Stimulated activated CD8-positive, alpha-beta memory T cell treated with anti-CD3 and anti-CD28 coated beads, Interleukin-12 subunit alpha, Interleukin-12 subunit beta, amount 100 ng/mL, for 4 hours (primary cell): ENCODE measurements around the gene LSM4.

ENCODE experiments used
- DNase-seq: peaks from one replicate; pipeline ENCODE4 v3.0.0-alpha.2; 2020; ENCODE audit warnings: low read depth

The LSM4 gene

GRCh38 chr19:18278521-18279265 is 44.2 kb downstream of the LSM4 start:
- no peak for DNase-seq

- no peak for DNase-seq
Observed at GRCh38 chr19:18274781-18275356, 48.0 kb downstream of the LSM4 start.

- DNase-seq: no peak
Observed at GRCh38 chr19:18274219-18274780, 48.6 kb downstream of the LSM4 start, which contains the start of gene IQCN. IQCN (minus strand) TSS chr19:18274452; CDS start chr19:18269478, 4,974 bp downstream.

- no peak for DNase-seq
Observed at GRCh38 chr19:18273561-18274218, 49.2 kb downstream of the LSM4 start.

- DNase-seq: no peak
Observed at GRCh38 chr19:18271433-18271841, 51.4 kb downstream of the LSM4 start.

- no peak for DNase-seq
Observed at GRCh38 chr19:18270326-18270725, 52.5 kb downstream of the LSM4 start.

- no peak for DNase-seq
Observed at GRCh38 chr19:18269070-18269723, 53.7 kb downstream of the LSM4 start.

- no peak for DNase-seq
Observed at GRCh38 chr19:18266771-18267686, 55.8 kb downstream of the LSM4 start.

- DNase-seq: no peak
Observed at GRCh38 chr19:18265582-18265981, 57.3 kb downstream of the LSM4 start.

GRCh38 chr19:18264971-18265540 is 57.8 kb downstream of the LSM4 start:
- DNase-seq: no peak

- no peak for DNase-seq
Observed at GRCh38 chr19:18264137-18264854, 58.6 kb downstream of the LSM4 start.

GRCh38 chr19:18263324-18264136 is 59.3 kb downstream of the LSM4 start:
- DNase-seq: no peak

GRCh38 chr19:18262917-18263316 is 60.0 kb downstream of the LSM4 start:
- no peak for DNase-seq

GRCh38 chr19:18262144-18262543 is 60.7 kb downstream of the LSM4 start:
- DNase-seq: no peak

GRCh38 chr19:18261474-18261873 is 61.4 kb downstream of the LSM4 start:
- DNase-seq: no peak

- DNase-seq: no peak
Observed at GRCh38 chr19:18259893-18260292, 63.0 kb downstream of the LSM4 start.

- no peak for DNase-seq
Observed at GRCh38 chr19:18257503-18258470, 65.1 kb downstream of the LSM4 start.
